Transverse colon (tissue), 4 donors: ENCODE results near the gene GRHPR.

Experiments used
- POLR2A ChIP-seq: fragments of 450-650 bp; IDR thresholded peaks from one replicate; pipeline ENCODE4 v1.6.1; 2016; ENCODE audit warnings: antibody characterized with exemption, mild to moderate bottlenecking, moderate library complexity
- POLR2AphosphoS5 ChIP-seq, 3 donors: sonication (generic); formaldehyde crosslinking; IDR thresholded peaks; one replicate each; pipeline ENCODE4 v1.6.1; 2016; ENCODE audit warnings: antibody characterized with exemption in 3 of 3
- TF ChIP-seq, protein P1 (sequence below), 5 experiments: fragments of 200-600 bp in 3 of 5; fragments of 450-650 bp in 2 of 5; sonication (generic) in 3 of 5; IDR thresholded peaks; 1 replicate in 2 of 5; 2 replicates in 3 of 5; pipeline ENCODE4 v1.5.1; 2016 to 2017; ENCODE audit warnings: antibody characterized with exemption in 5 of 5, inconsistent platforms in 3 of 5, mild to moderate bottlenecking in 2 of 5, moderate library complexity in 1 of 5

DNA sequence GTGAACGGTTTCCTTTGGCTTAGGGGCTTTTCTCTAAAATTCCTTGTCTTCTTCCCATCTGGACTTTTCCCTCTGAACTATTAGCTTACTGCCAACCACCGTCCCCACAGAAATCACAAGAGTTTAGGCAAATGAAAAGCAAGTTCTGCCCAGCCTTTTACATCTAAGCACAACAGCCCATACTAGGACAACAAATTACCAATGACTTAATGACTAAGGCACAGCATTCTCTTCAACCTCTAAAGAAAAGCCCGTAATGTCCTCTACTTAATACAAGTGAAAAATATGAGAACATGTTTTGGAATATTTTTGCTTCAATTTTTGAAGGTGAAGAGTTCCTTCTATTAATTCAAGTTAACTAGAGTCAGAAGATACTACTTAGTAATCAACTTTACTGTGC is 41.5 kb downstream of the GRHPR start:
- TF ChIP-seq, protein P1, sequence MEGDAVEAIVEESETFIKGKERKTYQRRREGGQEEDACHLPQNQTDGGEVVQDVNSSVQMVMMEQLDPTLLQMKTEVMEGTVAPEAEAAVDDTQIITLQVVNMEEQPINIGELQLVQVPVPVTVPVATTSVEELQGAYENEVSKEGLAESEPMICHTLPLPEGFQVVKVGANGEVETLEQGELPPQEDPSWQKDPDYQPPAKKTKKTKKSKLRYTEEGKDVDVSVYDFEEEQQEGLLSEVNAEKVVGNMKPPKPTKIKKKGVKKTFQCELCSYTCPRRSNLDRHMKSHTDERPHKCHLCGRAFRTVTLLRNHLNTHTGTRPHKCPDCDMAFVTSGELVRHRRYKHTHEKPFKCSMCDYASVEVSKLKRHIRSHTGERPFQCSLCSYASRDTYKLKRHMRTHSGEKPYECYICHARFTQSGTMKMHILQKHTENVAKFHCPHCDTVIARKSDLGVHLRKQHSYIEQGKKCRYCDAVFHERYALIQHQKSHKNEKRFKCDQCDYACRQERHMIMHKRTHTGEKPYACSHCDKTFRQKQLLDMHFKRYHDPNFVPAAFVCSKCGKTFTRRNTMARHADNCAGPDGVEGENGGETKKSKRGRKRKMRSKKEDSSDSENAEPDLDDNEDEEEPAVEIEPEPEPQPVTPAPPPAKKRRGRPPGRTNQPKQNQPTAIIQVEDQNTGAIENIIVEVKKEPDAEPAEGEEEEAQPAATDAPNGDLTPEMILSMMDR (IDR thresholded peaks at IDR 0.05): no peak
- TF ChIP-seq POLR2A: no peak
- no peak for TF ChIP-seq POLR2AphosphoS5 (IDR thresholded peaks at IDR 0.05)
